Endothelial cell of umbilical vein (primary cell): ENCODE data around the gene KIF19. TPM values are rescaled to one million over a fixed set of nuclear protein-coding genes. Genes with fewer than 3 reads are reported as not detected.

Experiments used
- BruUV-seq: library from RNA; stranded (reverse); fragments of 400-500 nt; replicated peaks from 2 replicates; lab custom pipeline; 2021; lab: Mats Ljungman, UMichigan
- CTCF ChIA-PET: fragments of 300-600, 350-600 bp; sonication (Branson Sonifier 250); formaldehyde crosslinking; loops from one replicate; lab custom pipeline; 2021; ENCODE audit warnings: antibody characterized with exemption, inconsistent platforms; lab: Charles Lee
- POLR2A ChIA-PET: fragments of 300-600, 350-600 bp; sonication (Branson Sonifier 250); formaldehyde crosslinking; loops from one replicate; lab custom pipeline; 2021; ENCODE audit warnings: antibody characterized with exemption, inconsistent platforms; lab: Charles Lee
- DNase-seq: peaks from one replicate; pipeline ENCODE4 v3.0.0-alpha.2; 2011; ENCODE audit warnings: low read depth, low spot score
- FAIRE-seq: peaks from 2 replicates; lab custom pipeline; 2011; peaks lifted over from hg19 to GRCh38; lab: Jason Lieb, UNC
- H2AFZ ChIP-seq: 2 replicates; pipeline ENCODE4 v1.6.0; 2012; ENCODE audit warnings: low read depth, low read length, control low read depth, inconsistent platforms
- H3K27ac ChIP-seq: 2 replicates; pipeline ENCODE4 v1.5.1; 2011; ENCODE audit warnings: low read depth, mild to moderate bottlenecking, control low read depth, low read length, moderate library complexity; ENCODE audit not compliant: insufficient read depth
- H3K27me3 ChIP-seq, 2 experiments: 2 replicates each; pipeline versions ENCODE4 v1.6.0 to v1.6.1; 2011; ENCODE audit warnings: low read length in 2 of 2, mixed read lengths in 1 of 2; ENCODE audit not compliant: control insufficient read depth in 2 of 2, insufficient read depth in 2 of 2
- H3K36me3 ChIP-seq, 2 experiments: 2 replicates in 1 of 2; 3 replicates in 1 of 2; pipeline ENCODE4 v1.5.1; 2011; ENCODE audit warnings: low read length in 2 of 2, mild to moderate bottlenecking in 1 of 2, moderate library complexity in 1 of 2; ENCODE audit not compliant: control insufficient read depth in 2 of 2, insufficient read depth in 2 of 2; ENCODE audit errors: extremely low read depth in 1 of 2
- H3K4me1 ChIP-seq: 3 replicates; pipeline ENCODE4 v1.5.1; 2011; ENCODE audit warnings: mild to moderate bottlenecking, low read length; ENCODE audit not compliant: control insufficient read depth, insufficient read depth; ENCODE audit errors: extremely low read depth
- H3K4me2 ChIP-seq: 2 replicates; pipeline ENCODE4 v1.6.1; 2011; ENCODE audit warnings: low read length, control low read depth, mixed read lengths; ENCODE audit not compliant: insufficient read depth
- H3K4me3 ChIP-seq, 3 experiments: fragments of 200-600 bp in 1 of 3; sonication (generic), shearing (Covaris generic) in 1 of 3; replicated peaks in 1 of 3; 2 replicates each; pipeline ENCODE4 v1.5.1; 2011 to 2016; ENCODE audit warnings: control low read depth in 3 of 3, low read length in 3 of 3, mild to moderate bottlenecking in 2 of 3, inconsistent platforms in 1 of 3, low read depth in 1 of 3, moderate library complexity in 1 of 3; ENCODE audit not compliant: insufficient read depth in 1 of 3
- H3K79me2 ChIP-seq: 2 replicates; pipeline ENCODE4 v1.6.0; 2012; ENCODE audit warnings: low read length, inconsistent platforms; ENCODE audit not compliant: control insufficient read depth, insufficient read depth
- H3K9ac ChIP-seq: replicated peaks from 2 replicates; pipeline ENCODE3; 2011; ENCODE audit warnings: low read length, control low read depth; ENCODE audit not compliant: insufficient read depth; ENCODE audit errors: extremely low read depth
- H3K9me1 ChIP-seq: replicated peaks from 3 replicates; pipeline ENCODE4 v1.6.0; 2011; ENCODE audit warnings: mild to moderate bottlenecking, low read length; ENCODE audit not compliant: control insufficient read depth, insufficient read depth; ENCODE audit errors: extremely low read depth
- H3K9me3 ChIP-seq: replicated peaks from 2 replicates; pipeline ENCODE4 v1.5.1; 2012; ENCODE audit warnings: low read length, inconsistent platforms; ENCODE audit not compliant: control insufficient read depth, insufficient read depth
- H4K20me1 ChIP-seq: replicated peaks from 2 replicates; pipeline ENCODE3; 2011; ENCODE audit warnings: mild to moderate bottlenecking, low read length; ENCODE audit not compliant: control insufficient read depth, insufficient read depth; ENCODE audit errors: extremely low read depth
- CTCF ChIP-seq, 2 donors: IDR thresholded peaks; 1 replicate in 1 of 2; 2 replicates in 1 of 2; pipeline ENCODE4 v1.5.1; 2011; ENCODE audit warnings: low read length in 2 of 2, mild to moderate bottlenecking in 2 of 2, moderate library complexity in 2 of 2, control low read depth in 1 of 2, inconsistent platforms in 1 of 2, low read depth in 1 of 2; ENCODE audit not compliant: insufficient read depth in 1 of 2; ENCODE audit errors: extremely low read depth in 1 of 2
- EZH2 ChIP-seq: IDR thresholded peaks from 2 replicates; pipeline ENCODE4 v1.6.1; 2012; ENCODE audit warnings: borderline replicate concordance, low read depth, mild to moderate bottlenecking, moderate library complexity, low read length, inconsistent platforms; ENCODE audit not compliant: severe bottlenecking
- FOS ChIP-seq: IDR thresholded peaks from 2 replicates; pipeline ENCODE4 v1.6.1; 2011; ENCODE audit warnings: mild to moderate bottlenecking, low read length, moderate library complexity, borderline replicate concordance; ENCODE audit not compliant: insufficient read depth
- GATA2 ChIP-seq: IDR thresholded peaks from 2 replicates; pipeline ENCODE4 v1.7.0; 2011; ENCODE audit warnings: low read depth, mild to moderate bottlenecking, moderate library complexity, mixed read lengths, low read length; ENCODE audit not compliant: insufficient read length, insufficient read depth
- JUN ChIP-seq: IDR thresholded peaks from 2 replicates; pipeline ENCODE4 v1.6.1; 2011; ENCODE audit warnings: borderline replicate concordance, low read depth; ENCODE audit not compliant: insufficient read length, insufficient read depth
- MAX ChIP-seq: IDR thresholded peaks from 2 replicates; pipeline ENCODE4 v1.6.1; 2011; ENCODE audit not compliant: insufficient read depth, insufficient read length
- MYC ChIP-seq: IDR thresholded peaks from one replicate; pipeline ENCODE4 v1.6.1; 2011; ENCODE audit warnings: mild to moderate bottlenecking, low read depth, low read length
- POLR2A ChIP-seq: IDR thresholded peaks from 2 replicates; pipeline ENCODE4 v1.6.1; 2012; ENCODE audit warnings: low read depth, mild to moderate bottlenecking, control low read depth, low read length
- POLR2AphosphoS5 ChIP-seq: IDR thresholded peaks from 2 replicates; pipeline ENCODE4 v1.6.1; 2012; ENCODE audit warnings: low read depth, mild to moderate bottlenecking, control low read depth, low read length, moderate library complexity; ENCODE audit not compliant: insufficient read depth
- dilution Hi-C: fragments of 300-500 bp; cut with MboI; formaldehyde crosslinking; loops from one replicate; pipeline ENCODE4 v1.15.0; 2019; ENCODE audit warnings: low sequenced_read_pairs; ENCODE audit not compliant: extremely low pct_ligation_motif_present
- intact Hi-C: fragments of 100-400 bp; cut with micrococcal nuclease; formaldehyde crosslinking; loops from one replicate; pipeline ENCODE4 v1.10.0; 2022
- polyA plus RNA-seq, 4 experiments: library from polyadenylated mRNA; depleted of rRNA in 3 of 4; stranded (reverse) in 3 of 4; unstranded in 1 of 4; fragments of >200 nt; gene quantifications; 2 replicates each; pipeline versions ENCODE4 v1.2.1 to v1.2.3, GENCODE V29; 2011 to 2012; ENCODE audit warnings: missing spikeins in 1 of 4
- total RNA-seq: library from RNA; stranded (reverse); gene quantifications from 2 replicates; pipeline ENCODE4 v1.2.3, GENCODE V29; 2021

Gene KIF19
- total and polyA plus RNA-seq, 2 donors (not counting 3 experiments of a cell fraction or from before 2014, with no cell fraction given), result 0.10 to 0.84 TPM

- DNase-seq, result no peak
- H3K4me1 ChIP-seq, result no peaks in the 10 kb centered on the region
- TF ChIP-seq FOS, result no peak
- TF ChIP-seq POLR2AphosphoS5, result no peak
- no peak for TF ChIP-seq JUN
- TF ChIP-seq EZH2, result no peak
- no peak for TF ChIP-seq GATA2
- no peak for TF ChIP-seq MYC
- no peak for TF ChIP-seq CTCF (IDR thresholded peaks at IDR 0.05; ENCODE audit: extremely low read depth in 1 of 2, insufficient read depth in 1 of 2, low read depth in 1 of 2, low read length in 2 of 2)
- TF ChIP-seq POLR2A, result no peak
- TF ChIP-seq MAX, result no peak
- CTCF ChIA-PET, result interaction anchor here (0.6 kb wide), 1 partner anchor 85 kb away, joined by 3 read pairs; no protein-coding TSS in a partner anchor
- H3K36me3 ChIP-seq, result no peaks in the 10 kb centered on the region
- dilution Hi-C loops (no loop called here), intact Hi-C loops (no loop called here)
- H4K20me1 ChIP-seq, result no peaks in the 10 kb centered on the region
- H3K79me2 ChIP-seq, result no peaks in the 10 kb centered on the region
- no TSS peak for BruUV-seq
- POLR2A ChIA-PET, result no interaction called here
- no peaks in the 10 kb centered on the region for H3K27me3 ChIP-seq
- H2AFZ ChIP-seq, result no peak overlapping the region
- H3K27ac ChIP-seq, result no peak overlapping the region
- H3K9me3 ChIP-seq, result peaks cover 1% of the 10 kb centered on the region
- H3K4me2 ChIP-seq, result no peak overlapping the region
- no peak overlapping the region for H3K9ac ChIP-seq
- no peak overlapping the region for H3K4me3 ChIP-seq
- no peaks in the 10 kb centered on the region for H3K9me1 ChIP-seq
- FAIRE-seq, result no peak
Measured at GRCh38 chr17:74316220-74316619, 9.8 kb upstream of the KIF19 start.
